Hepatocyte (in vitro differentiated cells): ENCODE data around the gene RCC2.

Experiments
- CTCF ChIP-seq: fragments of 200-600 bp; sonication (generic); IDR thresholded peaks from 2 replicates; pipeline ENCODE4 v1.5.1; 2016; ENCODE audit warnings: antibody characterized with exemption, mild to moderate bottlenecking; ENCODE audit not compliant: poor library complexity
- EZH2 ChIP-seq: fragments of 200-600 bp; sonication (generic); IDR thresholded peaks from 2 replicates; pipeline ENCODE4 v1.6.1; 2016; ENCODE audit warnings: antibody characterized with exemption, mild to moderate bottlenecking, borderline replicate concordance

- TF ChIP-seq CTCF (no peak), EZH2 (no peak)
Measured at GRCh38 chr1:17371896-17372295, 67.6 kb downstream of the RCC2 start, which contains the start of gene PADI6.
